Measurements from ENCODE around the gene ACAD10. TPM values are rescaled to one million over a fixed set of nuclear protein-coding genes. Genes with fewer than 3 reads are reported as not detected.
"Not testable (repeated sequence)": the region's sequence is repeated elsewhere in the genome, so short reads cannot be mapped to it uniquely, and the experiment has no call there.

ACAD10 gene
- total RNA-seq, 2 experiments from 2014 or later, result 24.5 to 28.8 TPM

DNA sequence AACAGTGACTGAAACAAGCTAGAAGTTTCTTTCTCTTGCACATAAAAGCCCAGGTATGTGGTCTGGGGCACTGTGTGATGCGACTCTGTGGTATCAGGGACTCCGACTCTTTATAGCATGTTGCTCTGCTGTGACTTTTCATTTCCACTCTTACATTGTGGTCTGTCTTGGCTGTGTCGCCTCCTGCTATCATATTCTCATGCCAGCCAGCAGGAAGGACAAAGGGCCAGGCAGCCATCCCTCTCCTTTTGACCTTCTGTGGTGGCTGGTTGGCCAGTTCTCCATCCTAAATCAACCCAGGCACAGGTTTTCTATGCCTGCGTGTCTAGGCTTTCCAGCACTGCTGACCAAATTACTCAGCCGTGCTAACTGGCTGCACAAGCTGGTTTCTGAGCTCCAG, 8.0 kb downstream of the ACAD10 start:
- no peak for ATAC-seq
- intact Hi-C loops (cut with micrococcal nuclease), result no loop called here
- POLR2A ChIA-PET, result interaction anchor here (1.8 kb wide), 1 partner anchor 8 kb away, joined by 9 read pairs; the partner anchor contains the start of genes ACAD10 and BRAP

DNA sequence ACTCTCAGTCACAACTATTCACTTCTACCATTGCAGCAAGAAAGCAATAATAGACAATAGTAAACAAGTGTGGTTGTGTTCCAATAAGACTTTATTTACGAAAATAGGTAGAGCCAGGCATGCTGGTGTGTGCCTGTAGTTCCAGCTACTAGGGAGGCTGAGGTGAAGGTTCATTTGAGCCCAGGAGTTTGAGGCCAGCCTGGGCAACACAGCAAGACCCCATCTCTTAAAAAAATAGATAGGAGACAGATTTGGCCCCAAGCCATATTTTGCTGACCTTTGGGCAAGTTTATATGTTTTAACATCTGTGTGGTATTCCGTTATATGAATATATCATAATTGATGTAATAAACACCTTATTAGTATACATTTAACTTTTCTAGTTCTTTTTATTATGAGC, 14.1 kb downstream of the ACAD10 start:
- TF ChIP-seq, protein P1, sequence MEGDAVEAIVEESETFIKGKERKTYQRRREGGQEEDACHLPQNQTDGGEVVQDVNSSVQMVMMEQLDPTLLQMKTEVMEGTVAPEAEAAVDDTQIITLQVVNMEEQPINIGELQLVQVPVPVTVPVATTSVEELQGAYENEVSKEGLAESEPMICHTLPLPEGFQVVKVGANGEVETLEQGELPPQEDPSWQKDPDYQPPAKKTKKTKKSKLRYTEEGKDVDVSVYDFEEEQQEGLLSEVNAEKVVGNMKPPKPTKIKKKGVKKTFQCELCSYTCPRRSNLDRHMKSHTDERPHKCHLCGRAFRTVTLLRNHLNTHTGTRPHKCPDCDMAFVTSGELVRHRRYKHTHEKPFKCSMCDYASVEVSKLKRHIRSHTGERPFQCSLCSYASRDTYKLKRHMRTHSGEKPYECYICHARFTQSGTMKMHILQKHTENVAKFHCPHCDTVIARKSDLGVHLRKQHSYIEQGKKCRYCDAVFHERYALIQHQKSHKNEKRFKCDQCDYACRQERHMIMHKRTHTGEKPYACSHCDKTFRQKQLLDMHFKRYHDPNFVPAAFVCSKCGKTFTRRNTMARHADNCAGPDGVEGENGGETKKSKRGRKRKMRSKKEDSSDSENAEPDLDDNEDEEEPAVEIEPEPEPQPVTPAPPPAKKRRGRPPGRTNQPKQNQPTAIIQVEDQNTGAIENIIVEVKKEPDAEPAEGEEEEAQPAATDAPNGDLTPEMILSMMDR (IDR thresholded peaks at IDR 0.05), result no peak
- no peak for ATAC-seq
- no peak overlapping the region for H3K27ac Mint-ChIP-seq
- ChIA-PET POLR2A (no interaction called here), CTCF (no interaction called here)
- H3K9me3 Mint-ChIP-seq, result no peaks in the 10 kb centered on the region
- H3K4me3 Mint-ChIP-seq, result no peak overlapping the region
- DNase-seq, result no peak
- peaks cover 18% of the 10 kb centered on the region for H3K36me3 Mint-ChIP-seq (ENCODE audit: low read depth)
- no peaks in the 10 kb centered on the region for H3K4me1 Mint-ChIP-seq (ENCODE audit: low read depth)
- intact Hi-C loops (cut with micrococcal nuclease), result no loop called here
- no peaks in the 10 kb centered on the region for H3K27me3 Mint-ChIP-seq

More for the DNA sequence above, 8.0 kb downstream of the ACAD10 start:
- TF ChIP-seq, protein P1 (IDR thresholded peaks at IDR 0.05), result no peak
- Mint-ChIP-seq H3K36me3 (ENCODE audit: low read depth) (peaks cover 29% of the 10 kb centered on the region), H3K9me3 (no peaks in the 10 kb centered on the region), H3K27me3 (no peaks in the 10 kb centered on the region), H3K4me1 (ENCODE audit: low read depth) (no peaks in the 10 kb centered on the region), H3K4me3 (no peak overlapping the region), H3K27ac (no peak overlapping the region)
- CTCF ChIA-PET, result interaction anchor here (1.4 to 3.3 kb wide), 3 partner anchors 14 to 121 kb away, joined by 3 to 9 read pairs (median 6); no protein-coding TSS in a partner anchor
- DNase-seq, result no peak

DNA sequence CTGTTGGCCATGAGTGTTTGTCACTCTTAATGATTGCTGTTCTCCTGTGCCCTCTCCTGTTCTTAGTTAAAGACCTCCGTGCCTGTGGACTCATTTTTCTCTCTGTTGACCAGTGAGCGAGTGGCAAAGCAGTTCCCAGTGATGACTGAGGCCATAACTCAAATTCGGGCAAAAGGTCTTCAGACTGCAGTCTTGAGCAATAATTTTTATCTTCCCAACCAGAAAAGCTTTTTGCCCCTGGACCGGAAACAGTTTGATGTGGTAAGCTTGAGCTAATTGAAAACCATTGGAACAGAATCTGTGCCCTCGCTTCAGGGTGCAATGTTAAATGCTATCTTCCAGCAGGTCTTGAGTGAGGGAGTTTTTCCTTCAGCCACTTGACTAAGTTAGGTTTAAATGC, 19.8 kb downstream of the ACAD10 start:
- CTCF ChIA-PET, result interaction anchor here (0.9 kb wide), 1 partner anchor 10 kb away, joined by 3 read pairs; no protein-coding TSS in a partner anchor
- POLR2A ChIA-PET, result no interaction called here
- intact Hi-C loops (cut with micrococcal nuclease), result no loop called here

DNA sequence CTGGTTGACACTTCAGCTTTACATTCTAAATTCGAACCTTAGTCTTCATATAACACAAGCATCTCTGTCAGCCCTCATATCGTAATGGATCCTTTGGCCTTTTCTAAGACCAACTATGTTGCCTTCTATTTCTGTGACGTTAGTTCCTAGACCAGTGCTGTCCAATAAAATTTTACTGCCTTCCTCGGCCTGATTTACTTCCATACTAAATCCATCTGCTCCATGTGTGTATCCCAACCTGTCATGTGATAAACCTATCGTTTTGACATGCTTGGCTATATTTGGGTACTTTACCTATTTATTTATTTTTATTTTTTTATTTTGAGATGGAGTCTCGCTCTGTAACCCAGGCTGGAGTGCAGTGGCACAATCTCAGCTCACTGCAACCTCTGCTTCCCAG, 20.3 kb downstream of the ACAD10 start:
- no peak for ATAC-seq
- POLR2A ChIA-PET, result no interaction called here

More for the DNA sequence above, 19.8 kb downstream of the ACAD10 start:
- Mint-ChIP-seq H3K4me1 (ENCODE audit: low read depth) (no peaks in the 10 kb centered on the region), H3K27ac (no peak overlapping the region), H3K9me3 (no peaks in the 10 kb centered on the region), H3K27me3 (no peaks in the 10 kb centered on the region), H3K36me3 (ENCODE audit: low read depth) (peaks cover 15% of the 10 kb centered on the region), H3K4me3 (no peak overlapping the region)
- DNase-seq (no peak), ATAC-seq (no peak)
- TF ChIP-seq, protein P1 (IDR thresholded peaks at IDR 0.05), result no peak

DNA sequence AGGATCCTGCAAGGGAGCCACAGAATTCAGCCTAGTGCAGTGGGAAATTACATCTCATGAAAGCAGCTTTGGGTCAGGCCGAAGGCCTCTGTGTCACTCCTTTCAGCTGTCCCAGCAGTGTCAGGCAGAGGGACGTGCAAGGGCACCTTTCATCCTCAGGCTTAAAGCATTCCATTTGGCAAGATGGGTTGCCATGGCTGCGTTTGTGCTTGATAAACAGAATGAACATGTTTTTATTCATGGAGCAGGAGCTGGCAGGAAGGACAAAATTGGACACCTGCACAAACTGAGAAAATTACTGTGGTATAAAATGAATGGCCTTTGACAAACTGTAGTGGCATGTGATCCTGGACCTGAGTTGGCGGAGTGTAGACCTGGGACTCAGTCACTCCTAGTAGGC, 29.4 kb downstream of the ACAD10 start:
- Mint-ChIP-seq H3K4me1 (ENCODE audit: low read depth) (no peaks in the 10 kb centered on the region), H3K36me3 (ENCODE audit: low read depth) (peaks cover 20% of the 10 kb centered on the region), H3K4me3 (no peak overlapping the region), H3K27me3 (no peaks in the 10 kb centered on the region), H3K27ac (no peak overlapping the region), H3K9me3 (no peaks in the 10 kb centered on the region)
- ATAC-seq (no peak), DNase-seq (no peak)
- intact Hi-C loops (cut with micrococcal nuclease), result no loop called here
- TF ChIP-seq, protein P1 (IDR thresholded peaks at IDR 0.05), result no peak
- ChIA-PET CTCF (interaction anchor here (1.0 kb wide), 1 partner anchor 10 kb away, joined by 3 read pairs; no protein-coding TSS in a partner anchor), POLR2A (no interaction called here)

More for the DNA sequence above, 20.3 kb downstream of the ACAD10 start:
- Mint-ChIP-seq H3K9me3 (no peaks in the 10 kb centered on the region), H3K27me3 (no peaks in the 10 kb centered on the region), H3K4me1 (ENCODE audit: low read depth) (no peaks in the 10 kb centered on the region), H3K27ac (no peak overlapping the region), H3K4me3 (no peak overlapping the region), H3K36me3 (ENCODE audit: low read depth) (peaks cover 16% of the 10 kb centered on the region)
- DNase-seq, result no peak
- CTCF ChIA-PET, result no interaction called here
- intact Hi-C loops (cut with micrococcal nuclease), result no loop called here
- TF ChIP-seq, protein P1 (IDR thresholded peaks at IDR 0.05), result no peak

DNA sequence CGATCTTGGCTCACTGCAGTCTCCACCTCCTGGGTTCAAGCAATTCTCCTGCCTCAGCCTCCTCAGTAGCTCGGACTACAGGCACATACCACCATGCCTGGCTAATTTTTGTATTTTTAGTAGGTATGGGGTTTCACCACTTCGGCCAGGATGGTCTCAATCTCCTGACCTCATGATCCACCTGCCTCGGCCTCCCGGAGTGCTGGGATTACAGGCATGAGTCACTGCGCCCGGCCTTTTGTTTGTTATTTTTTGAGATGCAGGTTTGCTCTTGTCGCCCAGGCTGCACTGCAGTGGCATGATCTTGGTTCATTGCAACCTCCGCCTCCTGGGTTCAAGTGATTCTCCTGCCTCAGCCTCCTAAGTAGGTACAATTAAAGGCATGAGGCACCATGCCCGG, 33.5 kb downstream of the ACAD10 start:
- POLR2A ChIA-PET; H3K9me3 Mint-ChIP-seq; ATAC-seq; H3K4me3 Mint-ChIP-seq; CTCF ChIA-PET; intact Hi-C loops (cut with micrococcal nuclease); DNase-seq; H3K4me1 Mint-ChIP-seq (ENCODE audit: low read depth); H3K27me3 Mint-ChIP-seq; H3K27ac Mint-ChIP-seq: not testable (repeated sequence)
- peaks cover 19% of the 10 kb centered on the region for H3K36me3 Mint-ChIP-seq (ENCODE audit: low read depth)

All from activated CD8-positive, alpha-beta T cell treated with anti-CD3 and anti-CD28 coated beads for 36 hours (primary cell).